Cardiac muscle cell (in vitro differentiated cells and primary cell): Measurements from ENCODE around the gene HSD17B10. TPM values are rescaled to one million over a fixed set of nuclear protein-coding genes. Genes with fewer than 3 reads are reported as not detected.

Experiments used
- DNase-seq, 2 donors: peaks; one replicate each; pipeline versions ENCODE4 v3.0.0 to v3.0.0-alpha.2; 2010 to 2017; ENCODE audit warnings: low read depth in 1 of 2, low spot score in 1 of 2
- H3K27ac ChIP-seq: fragments of 200-600 bp; sonication (generic); 2 replicates; pipeline ENCODE4 v1.5.1; 2016
- H3K27me3 ChIP-seq: fragments of 200-600 bp; sonication (generic); 2 replicates; pipeline ENCODE4 v1.6.0; 2016; ENCODE audit warnings: control low read depth
- H3K36me3 ChIP-seq: fragments of 200-600 bp; sonication (generic); 2 replicates; pipeline ENCODE4 v1.5.1; 2016; ENCODE audit warnings: control low read depth
- H3K4me1 ChIP-seq: fragments of 200-600 bp; sonication (generic); 2 replicates; pipeline ENCODE4 v1.8.1; 2017; ENCODE audit warnings: low read depth, mild to moderate bottlenecking, mixed run types
- H3K4me3 ChIP-seq: fragments of 200-600 bp; sonication (generic); 2 replicates; pipeline ENCODE4 v1.5.1; 2016; ENCODE audit warnings: mild to moderate bottlenecking
- H3K9me3 ChIP-seq: fragments of 200-600 bp; sonication (generic); 2 replicates; pipeline ENCODE4 v1.5.1; 2017; ENCODE audit warnings: low read depth, mild to moderate bottlenecking, control low read depth
- polyA plus RNA-seq: library from polyadenylated mRNA; unstranded; fragments of >200 nt; fragmentation: Nextera tagmentation; extraction: Ambion mirVana; gene quantifications from 2 replicates; pipeline ENCODE4 v1.2.1, GENCODE V29; 2016
- total RNA-seq: library from RNA; depleted of rRNA; stranded (reverse); fragments of >200 nt; gene quantifications from 2 replicates; pipeline ENCODE4 v1.2.3, GENCODE V29; 2016
- TF ChIP-seq, protein P1 (sequence below): IDR thresholded peaks from 2 replicates; pipeline ENCODE4 v1.5.1; 2012; ENCODE audit warnings: low read depth, mild to moderate bottlenecking, low read length

The HSD17B10 gene
- total and polyA plus RNA-seq, 2 experiments from 2014 or later: 78.4 to 249 TPM

DNA sequence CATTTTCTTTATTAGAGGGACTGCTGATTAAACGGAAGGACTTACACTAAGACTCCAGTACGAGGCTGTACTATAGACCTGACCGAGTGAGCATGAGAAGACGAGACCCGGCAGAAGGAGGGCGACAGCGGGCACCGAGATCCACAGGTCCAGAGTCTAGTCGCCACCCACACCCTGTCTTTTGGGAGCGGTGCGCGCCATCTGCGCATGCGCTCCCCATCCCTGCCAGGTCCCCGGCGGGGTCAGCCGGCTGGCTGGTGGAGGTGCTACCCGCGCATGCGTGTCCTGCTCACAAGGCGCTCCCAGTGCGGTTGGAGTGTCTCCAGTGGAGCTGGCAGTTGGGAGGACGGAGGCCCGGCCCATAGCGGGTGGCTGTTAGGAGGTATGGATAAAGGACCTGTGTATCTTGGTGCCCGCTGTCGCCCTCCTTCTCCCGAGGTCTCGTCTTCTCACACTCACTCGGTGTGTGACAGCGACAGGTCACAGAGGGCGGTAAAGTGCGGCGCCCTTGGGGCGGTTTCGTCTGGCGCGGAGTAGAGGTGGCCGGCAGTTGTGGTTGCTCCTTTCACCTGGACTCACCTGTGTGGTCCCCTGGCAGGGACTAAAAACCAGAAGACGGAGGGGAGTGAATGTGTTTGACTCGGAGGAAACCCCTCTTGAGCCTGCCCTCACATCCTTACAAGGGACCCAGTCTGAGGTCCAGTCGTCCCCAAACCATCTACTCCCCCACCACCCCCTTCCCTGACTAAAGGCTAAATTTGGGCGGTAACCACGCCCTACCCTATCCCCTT lies 7.6 kb upstream of the HSD17B10 start:
- peak; percentile 74 to 85 for DNase-seq
- Histone ChIP-seq H3K9me3 (no peaks in the 10 kb centered on the region), H3K36me3 (no peaks in the 10 kb centered on the region)

DNA sequence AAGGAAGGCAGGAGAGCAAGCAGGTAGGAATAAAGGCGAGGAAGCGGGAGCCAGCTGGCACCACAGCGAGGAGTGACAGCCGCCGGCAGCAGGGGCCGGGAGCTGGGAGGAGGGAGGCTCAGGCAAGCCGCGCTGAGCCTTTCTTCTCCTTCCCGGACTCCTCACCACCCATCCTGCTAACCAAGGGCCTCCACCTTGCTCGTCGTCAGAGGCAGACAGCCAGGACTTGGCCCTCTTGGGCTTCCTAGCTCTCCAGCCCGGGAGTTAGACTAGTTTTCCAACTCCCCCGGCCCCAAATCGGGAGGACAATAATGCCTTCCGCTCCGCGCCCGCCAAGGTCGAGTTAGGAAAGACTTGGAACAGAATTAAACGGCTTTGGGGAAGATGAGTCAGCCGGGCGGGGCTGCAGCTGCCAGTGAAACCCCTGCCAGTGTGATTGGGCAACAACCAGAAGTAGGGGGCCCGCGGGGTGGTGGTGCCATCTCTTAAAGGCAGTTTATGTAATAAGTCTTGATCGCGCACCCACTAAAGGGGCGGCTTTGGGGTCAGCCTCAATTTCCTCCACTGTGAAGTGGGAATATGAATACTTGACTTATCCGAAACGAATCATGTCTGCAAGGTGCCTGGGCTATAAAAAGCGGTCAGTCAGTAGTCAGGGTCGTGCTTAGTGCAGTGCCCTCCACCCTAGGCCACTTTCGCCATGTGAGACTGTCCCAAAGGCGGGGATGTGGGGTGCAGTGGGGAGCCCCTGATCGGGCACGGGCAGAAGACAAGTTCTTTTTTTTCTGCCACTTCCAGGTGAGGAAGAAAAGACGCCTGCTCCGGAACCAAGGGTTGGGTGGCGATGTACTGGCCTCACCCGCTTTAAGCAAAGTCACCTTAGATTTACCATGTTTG lies 6.7 kb upstream of the HSD17B10 start:
- Histone ChIP-seq H3K4me1 (no peaks in the 10 kb centered on the region), H3K4me3 (no peak overlapping the region), H3K36me3 (no peaks in the 10 kb centered on the region), H3K27ac (no peak overlapping the region), H3K9me3 (no peaks in the 10 kb centered on the region), H3K27me3 (peaks cover 5% of the 10 kb centered on the region)
- TF ChIP-seq, protein P1, sequence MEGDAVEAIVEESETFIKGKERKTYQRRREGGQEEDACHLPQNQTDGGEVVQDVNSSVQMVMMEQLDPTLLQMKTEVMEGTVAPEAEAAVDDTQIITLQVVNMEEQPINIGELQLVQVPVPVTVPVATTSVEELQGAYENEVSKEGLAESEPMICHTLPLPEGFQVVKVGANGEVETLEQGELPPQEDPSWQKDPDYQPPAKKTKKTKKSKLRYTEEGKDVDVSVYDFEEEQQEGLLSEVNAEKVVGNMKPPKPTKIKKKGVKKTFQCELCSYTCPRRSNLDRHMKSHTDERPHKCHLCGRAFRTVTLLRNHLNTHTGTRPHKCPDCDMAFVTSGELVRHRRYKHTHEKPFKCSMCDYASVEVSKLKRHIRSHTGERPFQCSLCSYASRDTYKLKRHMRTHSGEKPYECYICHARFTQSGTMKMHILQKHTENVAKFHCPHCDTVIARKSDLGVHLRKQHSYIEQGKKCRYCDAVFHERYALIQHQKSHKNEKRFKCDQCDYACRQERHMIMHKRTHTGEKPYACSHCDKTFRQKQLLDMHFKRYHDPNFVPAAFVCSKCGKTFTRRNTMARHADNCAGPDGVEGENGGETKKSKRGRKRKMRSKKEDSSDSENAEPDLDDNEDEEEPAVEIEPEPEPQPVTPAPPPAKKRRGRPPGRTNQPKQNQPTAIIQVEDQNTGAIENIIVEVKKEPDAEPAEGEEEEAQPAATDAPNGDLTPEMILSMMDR: no peak
- DNase-seq: peak in 1 of 2 donors; percentile 55

More for the DNA sequence above, 7.6 kb upstream of the HSD17B10 start:
- Histone ChIP-seq H3K4me3 (peak overlapping the region; percentile 25), H3K27me3 (peaks cover 5% of the 10 kb centered on the region), H3K4me1 (no peaks in the 10 kb centered on the region), H3K27ac (no peak overlapping the region)
- TF ChIP-seq, protein P1: no peak

DNA sequence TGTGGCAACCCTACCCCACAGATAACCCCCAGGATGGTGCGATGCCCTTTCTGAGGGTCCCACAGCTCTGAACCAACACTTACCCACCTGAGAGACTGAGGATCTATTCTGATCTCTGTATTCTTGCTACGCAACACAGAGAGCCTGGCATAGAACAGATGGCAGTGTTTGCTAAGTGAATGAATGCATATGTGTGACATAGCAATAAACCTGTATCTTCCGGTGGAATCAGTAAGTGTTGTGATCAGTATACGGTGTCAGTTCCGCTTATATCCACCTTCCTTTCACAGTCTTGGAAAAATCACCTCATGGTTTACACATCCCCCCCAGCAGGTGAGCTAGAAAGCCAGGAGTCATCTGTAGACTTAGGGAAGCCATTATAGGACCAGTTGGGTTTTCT lies 5.9 kb upstream of the HSD17B10 start:
- Histone ChIP-seq H3K9me3 (no peaks in the 10 kb centered on the region), H3K4me3 (no peak overlapping the region), H3K4me1 (no peaks in the 10 kb centered on the region), H3K36me3 (no peaks in the 10 kb centered on the region), H3K27ac (no peak overlapping the region), H3K27me3 (peaks cover 5% of the 10 kb centered on the region)
- TF ChIP-seq, protein P1: no peak
- DNase-seq: no peak

DNA sequence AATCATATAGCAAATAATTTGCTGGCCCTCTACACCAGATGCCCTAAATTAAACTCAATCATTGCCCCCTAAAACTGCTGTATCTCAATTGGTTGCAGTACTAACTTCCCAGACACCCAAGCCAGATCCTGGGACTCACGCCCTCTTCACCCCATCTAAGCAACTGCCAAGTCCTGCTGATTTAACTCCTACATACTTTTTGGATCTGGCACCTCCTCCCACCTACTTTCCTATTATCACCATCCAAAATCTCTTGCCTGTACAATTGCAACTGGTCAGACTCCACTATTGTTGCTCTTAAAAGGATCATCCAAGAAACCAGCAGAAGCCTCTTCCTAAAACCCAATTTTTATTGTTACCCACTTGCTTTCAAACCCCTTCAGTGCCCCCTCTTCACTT lies 4.7 kb upstream of the HSD17B10 start:
- TF ChIP-seq, protein P1: no peak
- no peak overlapping the region for H3K27ac ChIP-seq
- H3K27me3 ChIP-seq: peaks cover 5% of the 10 kb centered on the region
- H3K4me3 ChIP-seq: no peak overlapping the region
- H3K9me3 ChIP-seq: no peaks in the 10 kb centered on the region
- no peak for DNase-seq
- H3K36me3 ChIP-seq: no peaks in the 10 kb centered on the region
- no peaks in the 10 kb centered on the region for H3K4me1 ChIP-seq

DNA sequence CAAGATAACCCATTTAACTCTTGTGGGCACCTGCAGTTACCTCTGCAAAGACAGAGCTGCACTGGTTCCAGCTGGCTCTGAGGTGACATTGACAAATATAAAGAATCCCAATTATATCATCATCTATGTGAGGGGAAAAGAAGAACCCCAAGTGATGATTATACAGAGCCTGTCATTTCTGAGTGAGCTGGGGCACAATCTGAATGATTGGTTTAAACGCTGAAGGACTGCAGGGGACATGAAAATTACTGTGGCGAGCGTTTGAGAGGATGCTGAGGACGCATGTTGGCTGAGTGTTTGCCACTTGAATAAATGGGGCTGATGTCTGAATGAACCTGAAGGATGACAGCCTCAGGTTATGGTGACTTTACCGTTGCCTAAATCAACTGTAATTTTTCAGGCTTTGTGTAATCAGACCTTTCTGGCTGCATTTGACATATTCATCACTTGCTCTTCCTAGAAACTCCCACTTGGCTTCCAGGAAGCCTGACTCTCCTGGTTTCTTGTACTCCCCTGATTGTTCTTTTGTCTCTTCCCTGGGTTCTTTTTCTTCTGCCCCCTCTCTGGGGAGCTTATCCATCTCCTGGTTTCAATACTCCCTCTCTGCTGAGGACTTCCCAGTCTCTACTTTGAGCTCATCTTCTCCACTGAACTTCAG lies 4.1 kb upstream of the HSD17B10 start:
- H3K27me3 ChIP-seq: peaks cover 5% of the 10 kb centered on the region
- H3K9me3 ChIP-seq: no peaks in the 10 kb centered on the region
- H3K4me3 ChIP-seq: no peak overlapping the region
- no peaks in the 10 kb centered on the region for H3K4me1 ChIP-seq
- no peak for DNase-seq
- TF ChIP-seq, protein P1: no peak
- no peaks in the 10 kb centered on the region for H3K36me3 ChIP-seq
- no peak overlapping the region for H3K27ac ChIP-seq
